PFSK-1 (cell line): ENCODE measurements around the gene TBC1D8.

Experiments
- FOXP2 ChIP-seq: optimal IDR thresholded peaks from 2 replicates; pipeline ENCODE3; 2011; ENCODE audit warnings: borderline replicate concordance, control low read depth, inconsistent platforms; ENCODE audit not compliant: insufficient read depth; ENCODE audit errors: extremely low read length, extremely low read depth
- POLR2AphosphoS5 ChIP-seq: IDR thresholded peaks from 2 replicates; pipeline ENCODE4 v1.6.1; 2012; ENCODE audit warnings: low read depth, mild to moderate bottlenecking, control low read depth, low read length, moderate library complexity
- SIN3A ChIP-seq: IDR thresholded peaks from 2 replicates; pipeline ENCODE4 v1.6.1; 2012; ENCODE audit warnings: mild to moderate bottlenecking, low read length, moderate library complexity, borderline replicate concordance; ENCODE audit not compliant: insufficient read depth
- TAF1 ChIP-seq: IDR thresholded peaks from 2 replicates; pipeline ENCODE4 v1.6.1; 2012; ENCODE audit warnings: low read length, control low read depth, borderline replicate concordance; ENCODE audit not compliant: insufficient read depth
- TF ChIP-seq, protein P1 (sequence below), 2 experiments: IDR thresholded peaks; 2 replicates each; pipeline versions ENCODE4 v1.6.1 to v1.8.0; 2011 to 2012; ENCODE audit warnings: low read depth in 2 of 2, low read length in 2 of 2, control low read depth in 1 of 2, inconsistent platforms in 1 of 2, mild to moderate bottlenecking in 1 of 2, moderate library complexity in 1 of 2; ENCODE audit not compliant: insufficient read depth in 1 of 2

Gene TBC1D8

DNA sequence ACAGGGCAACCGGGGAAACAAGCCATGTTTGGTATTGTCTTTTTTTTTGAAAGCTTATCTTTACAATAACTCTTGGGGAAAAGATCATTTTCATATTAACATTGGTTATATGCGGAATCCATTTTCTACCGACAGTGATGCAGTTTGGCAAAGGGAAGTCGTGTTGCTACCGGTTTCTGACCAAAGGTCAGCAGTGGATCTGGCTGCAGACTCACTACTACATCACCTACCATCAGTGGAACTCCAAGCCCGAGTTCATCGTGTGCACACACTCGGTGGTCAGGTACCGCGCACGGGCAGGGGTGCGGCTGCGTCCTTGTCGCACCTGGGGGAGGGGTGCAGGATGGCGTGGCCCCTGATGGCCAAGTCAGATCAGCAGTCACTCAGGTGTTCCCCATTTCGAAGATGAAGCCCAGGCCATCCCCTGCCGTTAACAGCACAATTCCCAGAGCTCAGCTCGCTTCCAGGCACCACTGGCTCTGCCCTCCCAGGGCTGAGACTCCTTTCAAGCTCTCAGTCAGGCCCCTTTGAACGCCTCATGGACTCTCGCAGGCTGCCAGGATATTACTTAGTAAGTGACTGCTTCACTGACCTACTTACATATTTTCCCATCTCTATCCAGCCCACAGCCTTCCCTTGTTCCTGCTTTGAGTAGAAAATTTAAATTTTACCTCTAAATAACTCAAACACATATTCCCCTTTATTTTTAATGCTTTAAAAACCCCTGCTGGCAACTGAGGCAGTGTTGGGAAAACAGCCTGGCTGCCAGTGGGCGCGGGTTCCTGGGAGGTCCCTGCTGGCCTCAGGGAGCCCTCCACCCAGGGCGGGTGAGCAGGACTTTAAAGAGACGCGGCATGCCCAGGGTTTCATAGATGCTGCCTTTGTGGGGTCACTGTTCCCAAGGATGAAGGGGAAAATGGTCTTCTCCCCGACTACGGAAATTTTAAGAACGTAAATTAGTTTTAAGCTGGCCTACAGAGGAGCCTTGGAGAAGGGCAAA lies 182.7 kb downstream of the TBC1D8 start:
- TF ChIP-seq, protein P1, sequence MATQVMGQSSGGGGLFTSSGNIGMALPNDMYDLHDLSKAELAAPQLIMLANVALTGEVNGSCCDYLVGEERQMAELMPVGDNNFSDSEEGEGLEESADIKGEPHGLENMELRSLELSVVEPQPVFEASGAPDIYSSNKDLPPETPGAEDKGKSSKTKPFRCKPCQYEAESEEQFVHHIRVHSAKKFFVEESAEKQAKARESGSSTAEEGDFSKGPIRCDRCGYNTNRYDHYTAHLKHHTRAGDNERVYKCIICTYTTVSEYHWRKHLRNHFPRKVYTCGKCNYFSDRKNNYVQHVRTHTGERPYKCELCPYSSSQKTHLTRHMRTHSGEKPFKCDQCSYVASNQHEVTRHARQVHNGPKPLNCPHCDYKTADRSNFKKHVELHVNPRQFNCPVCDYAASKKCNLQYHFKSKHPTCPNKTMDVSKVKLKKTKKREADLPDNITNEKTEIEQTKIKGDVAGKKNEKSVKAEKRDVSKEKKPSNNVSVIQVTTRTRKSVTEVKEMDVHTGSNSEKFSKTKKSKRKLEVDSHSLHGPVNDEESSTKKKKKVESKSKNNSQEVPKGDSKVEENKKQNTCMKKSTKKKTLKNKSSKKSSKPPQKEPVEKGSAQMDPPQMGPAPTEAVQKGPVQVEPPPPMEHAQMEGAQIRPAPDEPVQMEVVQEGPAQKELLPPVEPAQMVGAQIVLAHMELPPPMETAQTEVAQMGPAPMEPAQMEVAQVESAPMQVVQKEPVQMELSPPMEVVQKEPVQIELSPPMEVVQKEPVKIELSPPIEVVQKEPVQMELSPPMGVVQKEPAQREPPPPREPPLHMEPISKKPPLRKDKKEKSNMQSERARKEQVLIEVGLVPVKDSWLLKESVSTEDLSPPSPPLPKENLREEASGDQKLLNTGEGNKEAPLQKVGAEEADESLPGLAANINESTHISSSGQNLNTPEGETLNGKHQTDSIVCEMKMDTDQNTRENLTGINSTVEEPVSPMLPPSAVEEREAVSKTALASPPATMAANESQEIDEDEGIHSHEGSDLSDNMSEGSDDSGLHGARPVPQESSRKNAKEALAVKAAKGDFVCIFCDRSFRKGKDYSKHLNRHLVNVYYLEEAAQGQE (IDR thresholded peaks at IDR 0.05; ENCODE audit: insufficient read depth in 1 of 2, low read depth in 2 of 2, low read length in 2 of 2), result no peak
- no peak for TF ChIP-seq POLR2AphosphoS5

DNA sequence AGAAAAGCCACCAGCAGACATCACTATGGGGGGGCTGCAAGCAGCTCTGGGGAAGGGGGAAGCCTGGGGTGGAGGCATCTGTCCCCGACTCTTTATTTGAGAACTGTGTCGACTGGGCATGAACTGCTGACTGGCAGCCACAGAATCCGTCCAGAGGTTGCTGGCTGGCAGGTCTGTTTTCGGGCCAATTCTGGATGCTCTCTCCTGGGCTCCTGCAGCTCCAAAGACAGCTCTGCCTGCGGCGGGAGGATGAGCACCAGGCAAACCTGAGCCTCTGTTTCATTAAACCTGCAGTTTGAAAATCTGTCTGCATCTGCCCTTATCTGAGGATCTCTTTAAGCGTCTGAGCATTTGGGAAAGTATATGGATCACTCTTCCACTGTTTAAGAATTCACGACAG lies 183.5 kb downstream of the TBC1D8 start:
- TF ChIP-seq POLR2AphosphoS5 (no peak), TAF1 (no peak), FOXP2 (no peak), SIN3A (no peak)
- TF ChIP-seq, protein P1 (IDR thresholded peaks at IDR 0.05; ENCODE audit: insufficient read depth in 1 of 2, low read depth in 2 of 2, low read length in 2 of 2), result no peak

DNA sequence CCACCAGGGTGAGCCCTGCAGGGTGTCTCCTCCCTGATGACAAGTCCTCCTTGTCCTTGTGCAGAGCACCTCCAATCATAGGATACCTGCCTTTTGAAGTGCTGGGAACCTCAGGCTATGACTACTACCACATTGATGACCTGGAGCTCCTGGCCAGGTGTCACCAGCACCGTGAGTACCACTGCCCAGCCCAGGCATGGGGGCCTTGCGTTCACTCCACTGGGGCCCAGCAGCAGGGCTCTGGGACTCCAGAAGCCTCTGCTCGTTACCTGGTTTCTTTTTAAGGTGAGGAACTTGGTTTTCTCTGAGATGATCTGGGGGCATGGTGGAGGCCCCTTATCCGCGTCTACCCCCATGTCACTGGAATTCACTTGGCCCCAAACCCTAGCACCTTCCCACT lies 185.6 kb downstream of the TBC1D8 start:
- TF ChIP-seq POLR2AphosphoS5 (no peak), TAF1 (no peak)

DNA sequence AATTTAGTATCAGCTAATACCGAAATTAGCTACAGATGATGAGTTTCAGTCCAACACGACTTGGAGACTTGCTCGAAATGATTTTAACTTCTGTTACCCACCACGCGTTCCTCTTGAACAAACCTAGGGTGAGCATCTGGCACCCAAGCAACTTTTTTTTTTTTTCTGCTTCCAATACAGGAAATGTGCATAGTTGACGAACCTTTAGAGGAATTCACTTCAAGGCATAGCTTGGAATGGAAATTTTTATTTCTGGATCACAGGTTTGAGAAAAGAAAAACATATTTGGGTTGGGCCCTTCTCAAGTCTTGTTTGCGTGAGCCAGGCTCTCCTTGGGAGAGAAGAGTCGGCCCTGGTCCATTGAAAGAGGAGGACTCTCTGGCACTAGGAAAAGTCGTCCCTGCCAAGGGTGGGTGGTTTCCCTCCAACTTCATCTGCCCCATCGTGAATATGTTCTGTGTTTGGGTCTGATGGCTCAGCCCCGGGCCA lies 186.5 kb downstream of the TBC1D8 start:
- TF ChIP-seq SIN3A, result no peak
- no peak for TF ChIP-seq TAF1
- TF ChIP-seq POLR2AphosphoS5, result no peak
- no peak for TF ChIP-seq FOXP2
- TF ChIP-seq, protein P1 (IDR thresholded peaks at IDR 0.05; ENCODE audit: insufficient read depth in 1 of 2, low read depth in 2 of 2, low read length in 2 of 2), result no peak

DNA sequence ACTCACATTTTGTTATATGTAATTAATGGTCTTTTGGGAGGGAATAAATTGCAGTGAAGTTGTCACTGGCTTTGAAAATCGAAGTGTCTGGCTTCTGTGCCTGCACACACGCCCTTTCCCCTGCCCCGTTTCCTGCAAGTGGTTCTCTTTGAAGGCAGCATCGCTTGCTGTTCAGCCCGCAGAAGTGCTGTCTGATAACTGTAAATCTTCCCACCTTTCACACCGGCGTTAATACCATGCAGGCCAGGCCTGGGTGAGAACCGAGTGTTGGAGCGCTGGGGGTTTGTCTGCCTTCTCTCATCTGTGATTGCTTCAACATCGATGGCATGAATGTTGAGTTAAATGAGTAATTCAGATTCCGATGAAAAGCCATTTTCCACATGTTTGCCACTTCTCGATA lies 187.0 kb downstream of the TBC1D8 start:
- TF ChIP-seq TAF1, result no peak
- TF ChIP-seq, protein P1 (IDR thresholded peaks at IDR 0.05; ENCODE audit: insufficient read depth in 1 of 2, low read depth in 2 of 2, low read length in 2 of 2), result no peak
- TF ChIP-seq POLR2AphosphoS5, result no peak
- TF ChIP-seq FOXP2, result no peak
- TF ChIP-seq SIN3A, result no peak
